Fibroblast of the aortic adventitia (primary cell): ENCODE measurements around the gene SLC43A1. TPM values are rescaled to one million over a fixed set of nuclear protein-coding genes. Genes with fewer than 3 reads are reported as not detected.

Experiments used
- DNase-seq: peaks from one replicate; pipeline ENCODE4 v3.0.0-alpha.2; 2010; ENCODE audit warnings: low read depth
- H3K4me3 ChIP-seq: 2 replicates; pipeline ENCODE4 v1.5.1; 2011; ENCODE audit warnings: low read depth, mild to moderate bottlenecking, control low read depth, low read length, moderate library complexity
- total RNA-seq: library from RNA; depleted of rRNA; stranded (reverse); fragments of >200 nt; gene quantifications from 2 replicates; pipeline ENCODE4 v1.2.3, GENCODE V29; 2012; ENCODE audit warnings: low replicate concordance
- TF ChIP-seq, protein P1 (sequence below): IDR thresholded peaks from 2 replicates; pipeline ENCODE4 v1.5.1; 2011; ENCODE audit warnings: mild to moderate bottlenecking, low read length, control low read depth, inconsistent platforms; ENCODE audit not compliant: insufficient read depth

The SLC43A1 gene
- total RNA-seq, 1 donor = 11.4 TPM

DNA sequence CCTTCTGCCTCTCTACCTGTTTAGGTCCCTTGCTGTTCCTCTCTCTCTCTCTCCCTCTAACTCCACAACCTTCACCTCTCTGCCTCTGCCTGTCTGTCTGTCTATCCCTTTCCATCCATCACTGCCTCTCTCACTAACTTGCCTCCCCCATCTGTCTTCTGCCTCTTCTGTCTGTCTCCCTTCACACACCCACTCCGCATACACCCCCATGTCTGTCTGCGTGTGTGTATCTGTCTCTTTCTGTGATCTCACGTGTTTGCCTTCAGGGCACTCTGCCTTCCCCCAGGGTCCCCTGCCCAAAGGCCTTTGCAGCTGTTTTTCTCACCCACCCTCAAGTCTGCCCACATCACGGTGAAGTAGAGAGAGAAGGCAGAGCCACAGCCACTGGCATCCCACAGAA is 47.2 kb downstream of the SLC43A1 start:
- DNase-seq = no peak
- TF ChIP-seq, protein P1, sequence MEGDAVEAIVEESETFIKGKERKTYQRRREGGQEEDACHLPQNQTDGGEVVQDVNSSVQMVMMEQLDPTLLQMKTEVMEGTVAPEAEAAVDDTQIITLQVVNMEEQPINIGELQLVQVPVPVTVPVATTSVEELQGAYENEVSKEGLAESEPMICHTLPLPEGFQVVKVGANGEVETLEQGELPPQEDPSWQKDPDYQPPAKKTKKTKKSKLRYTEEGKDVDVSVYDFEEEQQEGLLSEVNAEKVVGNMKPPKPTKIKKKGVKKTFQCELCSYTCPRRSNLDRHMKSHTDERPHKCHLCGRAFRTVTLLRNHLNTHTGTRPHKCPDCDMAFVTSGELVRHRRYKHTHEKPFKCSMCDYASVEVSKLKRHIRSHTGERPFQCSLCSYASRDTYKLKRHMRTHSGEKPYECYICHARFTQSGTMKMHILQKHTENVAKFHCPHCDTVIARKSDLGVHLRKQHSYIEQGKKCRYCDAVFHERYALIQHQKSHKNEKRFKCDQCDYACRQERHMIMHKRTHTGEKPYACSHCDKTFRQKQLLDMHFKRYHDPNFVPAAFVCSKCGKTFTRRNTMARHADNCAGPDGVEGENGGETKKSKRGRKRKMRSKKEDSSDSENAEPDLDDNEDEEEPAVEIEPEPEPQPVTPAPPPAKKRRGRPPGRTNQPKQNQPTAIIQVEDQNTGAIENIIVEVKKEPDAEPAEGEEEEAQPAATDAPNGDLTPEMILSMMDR = no peak
- H3K4me3 ChIP-seq = no peak overlapping the region

DNA sequence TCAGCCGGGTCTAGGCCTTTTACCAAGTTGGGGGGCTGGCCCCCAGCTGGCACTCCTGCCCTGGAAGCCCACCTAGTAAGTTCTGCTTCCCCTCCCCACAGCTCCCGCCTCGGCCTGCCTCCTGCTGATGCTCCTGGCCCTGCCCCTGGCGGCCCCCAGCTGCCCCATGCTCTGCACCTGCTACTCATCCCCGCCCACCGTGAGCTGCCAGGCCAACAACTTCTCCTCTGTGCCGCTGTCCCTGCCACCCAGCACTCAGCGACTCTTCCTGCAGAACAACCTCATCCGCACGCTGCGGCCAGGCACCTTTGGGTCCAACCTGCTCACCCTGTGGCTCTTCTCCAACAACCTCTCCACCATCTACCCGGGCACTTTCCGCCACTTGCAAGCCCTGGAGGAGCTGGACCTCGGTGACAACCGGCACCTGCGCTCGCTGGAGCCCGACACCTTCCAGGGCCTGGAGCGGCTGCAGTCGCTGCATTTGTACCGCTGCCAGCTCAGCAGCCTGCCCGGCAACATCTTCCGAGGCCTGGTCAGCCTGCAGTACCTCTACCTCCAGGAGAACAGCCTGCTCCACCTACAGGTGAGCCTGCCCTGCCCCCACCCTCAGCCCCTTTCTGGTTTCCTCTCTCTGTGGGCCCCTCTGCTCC is 47.9 kb downstream of the SLC43A1 start:
- no peak for DNase-seq
- TF ChIP-seq, protein P1 = no peak

DNA sequence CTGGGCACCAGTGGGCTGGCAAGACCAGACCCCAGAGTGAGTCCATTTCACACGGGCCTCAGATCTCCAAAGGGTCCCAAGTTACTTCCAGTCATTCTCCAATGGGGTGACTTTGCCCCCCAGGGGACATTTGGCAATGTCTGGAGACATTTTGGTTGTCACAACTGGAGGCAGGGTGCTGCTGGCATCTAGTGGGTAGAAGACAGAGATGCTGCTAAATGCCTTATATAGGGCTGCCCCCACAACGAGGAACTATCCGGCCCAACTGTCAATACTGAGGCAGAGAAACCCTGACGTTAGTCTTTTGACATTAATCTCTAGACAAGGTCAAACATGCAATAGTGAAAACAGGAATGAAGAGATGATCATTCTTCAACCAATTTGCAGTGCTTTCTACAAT is 48.8 kb downstream of the SLC43A1 start:
- TF ChIP-seq, protein P1 = no peak
- no peak overlapping the region for H3K4me3 ChIP-seq
- DNase-seq = no peak

More for the DNA sequence above, 47.9 kb downstream of the SLC43A1 start:
- no peak overlapping the region for H3K4me3 ChIP-seq

DNA sequence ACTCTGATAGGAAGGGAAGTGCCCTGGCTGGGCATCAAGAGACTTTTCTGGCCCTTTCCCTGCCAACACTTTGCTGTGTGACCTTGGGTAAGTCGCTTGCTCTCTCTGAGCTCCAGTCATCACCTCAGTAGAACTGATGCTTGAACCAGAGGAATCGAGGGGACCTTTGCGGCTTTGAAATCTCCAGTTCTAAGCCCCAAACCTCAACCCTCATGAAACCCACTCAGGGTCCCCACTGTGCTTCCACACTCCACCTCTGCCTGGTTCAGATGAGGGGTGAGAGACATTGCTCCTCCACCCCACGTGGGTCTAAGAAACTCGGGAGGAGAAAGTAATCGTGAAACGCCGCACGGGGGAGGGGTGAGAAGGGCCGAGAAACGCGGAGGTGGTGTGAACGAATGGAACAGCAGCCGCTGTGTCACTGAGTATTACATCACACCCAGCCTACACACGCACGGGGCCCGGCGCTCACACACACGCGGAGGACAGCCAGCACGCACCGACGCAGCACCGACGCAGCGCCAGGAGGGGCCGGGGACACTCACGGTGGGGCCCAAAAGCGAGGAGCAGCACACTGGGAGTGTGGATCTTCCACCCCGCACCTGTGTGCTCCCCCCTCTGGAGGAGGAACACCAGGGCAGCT is 50.8 kb downstream of the SLC43A1 start:
- TF ChIP-seq, protein P1 = no peak
- no peak for DNase-seq
- H3K4me3 ChIP-seq = no peak overlapping the region

DNA sequence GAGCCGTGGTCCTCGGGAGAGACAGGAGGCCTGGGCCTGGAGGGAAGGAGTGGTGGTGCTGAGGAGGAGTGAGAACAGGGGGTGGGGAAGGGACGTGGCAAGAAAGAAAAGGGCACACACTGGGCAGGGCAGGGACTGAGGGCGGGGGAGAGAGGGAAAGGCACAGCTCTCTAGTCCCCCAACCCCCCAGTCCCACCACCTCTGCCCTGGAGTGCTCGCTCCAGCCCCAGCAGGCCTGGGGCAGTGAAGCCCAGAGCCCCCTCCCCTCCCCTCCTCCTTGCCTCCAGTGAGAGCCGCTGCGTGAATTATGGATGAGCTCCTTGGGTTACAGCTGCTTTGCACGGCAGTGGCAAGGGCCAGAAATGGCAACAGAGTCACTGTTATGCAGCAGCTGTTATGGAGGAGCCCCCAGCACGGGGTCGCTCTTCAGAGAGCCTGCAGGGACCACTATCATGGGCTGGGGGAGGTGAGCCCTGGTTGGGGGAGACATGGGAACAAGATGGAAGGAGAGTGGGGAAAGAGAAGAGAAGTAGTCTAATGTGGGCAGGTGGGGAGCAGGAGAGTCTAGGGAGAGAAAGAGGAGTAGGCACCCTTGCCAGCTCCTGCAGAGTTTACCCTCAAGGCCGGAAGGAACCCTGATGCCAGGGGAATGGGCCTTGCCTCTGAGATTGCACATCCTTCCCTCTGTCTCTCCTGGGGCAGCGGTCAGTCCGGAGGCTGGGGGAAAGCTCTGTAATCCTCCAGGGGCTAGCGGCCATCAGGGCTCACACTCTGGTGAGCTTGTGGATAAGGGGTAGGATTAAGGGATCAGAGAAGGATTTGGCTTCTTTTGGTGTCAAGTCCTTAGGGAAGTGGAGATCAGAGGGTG is 51.6 kb downstream of the SLC43A1 start:
- DNase-seq = no peak
- H3K4me3 ChIP-seq = no peak overlapping the region
- TF ChIP-seq, protein P1 = no peak

DNA sequence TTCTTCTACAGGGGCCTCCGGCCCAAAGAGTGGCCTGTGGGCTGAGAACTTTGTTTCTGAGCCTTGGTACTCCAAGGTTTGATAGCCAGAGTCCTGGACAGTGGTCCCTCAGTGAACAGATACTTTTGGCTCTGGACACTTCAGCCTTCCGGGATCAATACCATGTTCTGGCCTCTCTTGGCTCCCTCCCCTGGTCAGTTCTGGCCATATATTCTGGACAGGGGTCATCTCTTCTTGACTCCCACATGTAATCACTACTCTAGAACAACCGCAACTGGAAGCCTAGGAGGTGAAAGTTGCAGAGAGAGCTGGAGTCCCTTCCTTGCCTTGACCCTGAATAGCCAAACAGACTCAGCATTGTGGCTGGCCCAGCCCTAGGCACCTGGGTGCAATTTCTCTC is 52.9 kb downstream of the SLC43A1 start:
- DNase-seq = no peak
- H3K4me3 ChIP-seq = no peak overlapping the region
- TF ChIP-seq, protein P1 = no peak
